OCI-LY7 (cell line): ENCODE measurements around the gene KCNMB2.

Experiments
- CTCF ChIP-seq: fragments of 200-600 bp; sonication (generic); conservative IDR thresholded peaks from 2 replicates; pipeline ENCODE4 v1.5.1; 2014; ENCODE audit warnings: mild to moderate bottlenecking, antibody characterized with exemption, low read length, moderate library complexity, mixed read lengths
- EZH2phosphoT487 ChIP-seq: fragments of 200-600 bp; sonication (generic); IDR thresholded peaks from 2 replicates; pipeline ENCODE4 v1.6.1; 2018; ENCODE audit warnings: low read depth, borderline replicate concordance, mild to moderate bottlenecking, mixed run types, antibody characterized with exemption, low read length, moderate library complexity, mixed read lengths

GRCh38 chr3:178875157-178875556 is 338.9 kb downstream of the KCNMB2 start:
- no peak for TF ChIP-seq CTCF
- no peak for TF ChIP-seq EZH2phosphoT487
